Erythroblast (primary cell): ENCODE measurements around the gene BUB1B.

ENCODE experiments used
- GATA1 ChIP-seq: IDR thresholded peaks from 2 replicates; pipeline ENCODE4 v1.6.1; 2011; ENCODE audit warnings: low read depth, mild to moderate bottlenecking, control low read depth, low read length, moderate library complexity
- POLR2A ChIP-seq: IDR thresholded peaks from 2 replicates; pipeline ENCODE4 v1.6.1; 2011; ENCODE audit warnings: mild to moderate bottlenecking, low read length

DNA sequence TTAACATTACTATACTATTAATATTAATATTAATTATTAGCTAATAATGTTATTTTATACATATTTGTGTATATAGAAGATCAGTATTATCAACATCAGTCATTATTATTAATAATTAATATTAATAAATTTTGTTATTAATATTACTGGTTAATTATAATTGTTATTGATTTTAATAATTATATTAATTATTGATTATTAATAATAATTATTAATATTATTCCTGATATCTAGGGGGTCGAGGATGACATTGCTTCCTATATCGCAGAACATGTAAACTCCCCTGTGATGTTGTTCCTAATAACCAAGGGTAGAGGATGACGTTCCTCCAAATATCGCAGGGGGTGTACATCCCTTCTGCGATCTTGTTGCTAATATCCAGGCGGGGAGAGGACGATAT, 34.9 kb upstream of the BUB1B start:
- TF ChIP-seq POLR2A (no peak), GATA1 (no peak)
